ENCODE measurements around the gene YPEL3.
"Not testable (repeated sequence)": the region's sequence is repeated elsewhere in the genome, so short reads cannot be mapped to it uniquely, and the experiment has no call there.

YPEL3 gene
- total RNA-seq, result 39.6 to 48.3 reads per million in 2 donors

GRCh38 chr16:30096105-30096861 is at the start of gene YPEL3:
Gene YPEL3, minus strand, starts transcription at chr16:30096213. Its CDS starts 731 bp downstream, at chr16:30095482.
- peak; percentile 74 to 95 (median 85) for DNase-seq

GRCh38 chr16:30145657-30146056 is 49.6 kb upstream of the YPEL3 start:
- DNase-seq, result no peak

- DNase-seq, result no peak
Measured at GRCh38 chr16:30144917-30145316, 48.9 kb upstream of the YPEL3 start.

DNA sequence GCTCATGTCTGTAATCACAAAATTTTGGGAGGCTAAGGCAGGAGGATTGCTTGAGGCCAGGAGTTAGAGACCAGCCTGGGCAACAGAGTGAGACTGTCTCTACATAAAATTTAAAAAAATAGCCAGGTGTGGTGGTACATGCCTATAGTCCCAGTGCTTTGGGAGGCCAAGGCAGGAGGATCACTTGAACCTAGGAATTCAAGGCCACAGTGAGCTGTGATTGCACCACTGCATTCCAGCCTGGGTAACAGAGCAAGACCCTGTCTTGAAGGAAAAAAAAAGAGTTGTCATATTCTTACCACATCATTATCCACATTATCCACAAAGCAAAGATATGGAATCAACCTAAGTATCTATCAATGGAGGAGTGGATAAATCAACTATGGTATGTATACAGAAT is 48.0 kb upstream of the YPEL3 start:
- DNase-seq, result no peak

DNA sequence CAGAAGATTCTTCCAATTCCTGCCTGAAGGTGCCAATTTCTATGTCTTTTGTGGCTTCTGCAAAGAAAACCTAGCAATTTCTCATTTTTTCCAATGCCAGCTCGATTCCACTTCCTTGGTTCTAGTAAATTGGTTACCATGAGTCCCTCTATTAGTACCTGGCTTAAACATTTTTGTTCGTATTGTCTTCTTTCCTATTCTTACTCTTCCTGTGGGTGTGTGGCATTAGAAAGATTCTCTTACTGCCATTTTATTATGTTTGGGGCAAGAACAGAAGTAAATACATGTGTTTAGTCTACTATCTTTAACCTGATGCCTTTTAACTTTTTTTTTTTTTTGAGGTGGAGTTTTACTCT is 47.3 kb upstream of the YPEL3 start:
- DNase-seq, result no peak

- DNase-seq, result peak in 2 of 5 experiments; percentile 31 to 58
Measured at GRCh38 chr16:30142672-30143346, 46.8 kb upstream of the YPEL3 start.

DNA sequence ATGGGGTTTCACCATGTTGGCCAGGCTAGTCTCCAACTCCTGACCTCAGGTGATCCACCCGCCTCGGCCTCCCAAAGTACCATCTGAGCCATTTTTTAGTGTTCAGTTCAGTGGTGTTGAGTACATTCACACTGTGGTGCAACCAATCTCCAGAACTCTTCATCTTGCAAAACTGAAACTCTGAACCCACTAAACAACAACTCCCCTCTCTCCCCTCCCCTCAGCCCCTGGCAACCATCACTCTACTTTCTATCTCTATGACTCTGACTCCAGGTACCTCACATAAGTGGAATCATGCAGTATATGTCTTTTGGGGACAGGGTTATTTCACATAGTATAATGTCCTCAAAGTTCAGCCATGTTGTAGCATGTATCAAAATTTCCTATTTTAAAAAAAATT is 45.7 kb upstream of the YPEL3 start:
- peak in 1 of 5 experiments; percentile 49 for DNase-seq

DNA sequence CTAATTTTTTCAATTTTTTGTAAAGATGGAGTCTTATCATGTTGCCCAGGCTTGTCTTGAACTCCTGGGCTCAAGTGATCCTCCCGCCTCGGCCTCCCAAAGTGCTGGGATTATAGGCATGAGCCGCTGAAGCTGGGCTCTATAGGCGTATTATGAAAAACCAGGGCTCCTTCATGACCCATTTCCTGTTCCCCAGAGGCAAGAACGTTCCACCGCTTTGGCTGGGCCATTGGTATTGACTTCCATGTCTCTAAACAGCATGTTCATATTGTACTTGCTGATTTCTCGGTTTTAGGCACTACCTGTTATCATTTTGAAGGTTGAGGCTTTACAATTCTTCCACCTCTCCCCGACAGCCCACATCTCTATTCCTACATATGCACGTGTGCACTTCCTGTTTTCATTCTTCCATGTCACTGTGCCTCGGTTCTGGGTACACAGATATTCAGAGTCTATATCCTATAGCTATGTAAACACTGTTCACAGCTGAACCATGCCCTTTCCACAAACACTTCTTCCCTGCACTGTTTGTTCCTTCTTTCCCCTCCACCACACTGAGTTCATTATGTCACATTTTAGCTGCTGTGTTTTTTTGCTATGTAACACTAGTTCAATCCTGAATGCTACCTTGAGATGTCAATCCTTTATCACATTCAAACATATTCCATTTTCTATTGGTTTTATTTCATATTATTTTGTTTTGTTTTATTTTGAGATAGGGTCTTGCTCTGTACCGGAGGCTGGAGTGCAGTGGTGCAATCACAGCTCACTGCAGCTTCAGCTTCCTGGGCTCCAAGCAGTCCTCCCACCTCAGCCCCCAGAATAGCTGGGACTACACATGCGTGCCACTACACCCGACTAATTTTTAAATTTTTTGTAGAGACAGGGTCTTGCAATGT is 43.8 kb upstream of the YPEL3 start:
- no peak for DNase-seq

- no peak for DNase-seq
Measured at GRCh38 chr16:30137897-30138296, 41.9 kb upstream of the YPEL3 start.

- DNase-seq, result no peak
Measured at GRCh38 chr16:30136971-30137605, 41.1 kb upstream of the YPEL3 start.

DNA sequence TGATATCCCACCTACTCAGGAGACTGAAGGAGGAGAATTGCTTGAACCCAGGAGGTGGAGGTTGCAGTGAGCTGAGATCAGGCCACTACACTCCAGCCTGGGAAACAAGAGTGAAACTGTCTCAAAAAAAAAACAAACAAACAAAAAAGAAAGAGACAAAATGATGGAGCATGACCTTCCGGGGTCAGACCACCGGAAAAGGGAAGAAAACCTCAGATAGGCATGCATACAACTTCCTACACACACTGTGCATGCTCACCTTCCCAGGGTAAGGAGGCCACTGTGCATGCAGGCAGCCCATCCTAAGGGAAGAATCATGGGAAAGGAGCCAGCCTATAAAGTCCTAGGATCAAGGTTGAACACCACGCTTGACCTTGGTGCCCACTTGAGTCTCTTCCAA is 36.6 kb upstream of the YPEL3 start:
- no peak for DNase-seq

GRCh38 chr16:30131869-30132475 is 36.0 kb upstream of the YPEL3 start:
- no peak for DNase-seq

DNA sequence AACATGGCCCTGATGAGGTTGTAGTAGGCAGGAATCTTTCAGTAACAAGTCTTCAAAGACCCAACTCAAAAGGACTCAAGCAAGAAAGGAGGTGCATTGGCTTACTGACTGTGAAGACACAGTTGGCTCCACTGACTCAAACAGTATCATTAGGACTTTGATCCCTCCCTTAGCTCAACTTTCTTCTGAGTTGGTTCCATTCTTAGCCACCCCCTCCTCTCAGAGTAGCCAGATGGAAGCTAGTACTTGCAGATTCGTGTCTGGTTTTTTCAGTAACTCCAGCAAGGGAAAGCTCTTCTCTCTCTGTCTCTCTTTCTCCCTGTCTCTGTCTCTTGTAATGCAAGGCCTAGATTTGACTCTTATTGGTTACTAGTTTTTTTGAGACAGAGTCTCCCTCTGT is 32.0 kb upstream of the YPEL3 start:
- no peak for DNase-seq

DNA sequence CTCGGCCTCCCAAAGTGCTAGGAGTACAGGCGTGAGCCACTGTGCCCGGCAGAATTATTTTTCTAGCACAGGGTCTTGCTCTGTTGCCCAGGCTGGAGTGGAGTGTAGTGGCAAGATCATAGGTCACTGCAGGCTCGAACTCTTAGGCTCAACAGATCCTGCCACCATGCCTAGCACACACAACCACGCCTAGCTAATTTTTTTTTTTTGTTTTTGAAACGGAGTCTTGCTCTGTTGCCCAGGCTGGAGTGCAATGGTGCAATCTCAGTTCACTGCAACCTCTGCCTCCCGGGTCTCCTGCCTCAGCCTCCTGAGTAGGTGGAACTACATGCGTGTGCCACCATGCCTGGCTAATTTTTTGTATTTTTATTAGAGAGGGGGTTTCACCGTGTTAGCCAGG is 29.7 kb upstream of the YPEL3 start:
- DNase-seq, result not testable (repeated sequence)

- DNase-seq, result no peak
Measured at GRCh38 chr16:30124985-30125379, 29.0 kb upstream of the YPEL3 start.

DNA sequence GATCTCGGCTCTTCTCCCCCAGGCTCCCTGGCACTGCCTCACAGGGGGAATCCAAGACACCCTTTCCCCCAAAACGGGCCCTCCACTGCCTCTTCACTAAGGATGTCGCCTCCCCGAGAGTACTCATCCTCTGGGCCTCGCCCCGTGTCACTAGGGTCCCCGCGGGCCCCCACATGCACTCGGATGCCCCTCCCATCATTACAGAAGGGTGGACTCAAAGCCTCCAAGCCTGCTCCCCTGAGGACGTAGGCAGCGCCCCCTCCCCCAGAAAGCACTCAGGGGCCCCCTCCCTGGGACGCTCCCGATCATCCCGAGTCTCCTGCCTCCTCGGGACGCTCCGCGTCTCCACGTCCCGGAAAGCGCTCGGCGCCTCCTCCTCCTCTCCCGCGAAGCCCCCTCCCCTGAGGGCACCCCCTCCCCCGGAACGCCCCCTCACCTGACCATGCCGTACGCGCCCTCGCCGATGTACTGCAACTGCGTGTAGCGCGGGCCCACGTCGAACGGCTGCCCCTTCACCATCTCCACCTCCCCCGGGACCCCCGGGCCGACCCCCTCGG is 26.7 kb upstream of the YPEL3 start:
- DNase-seq, result peak in 1 of 5 experiments; percentile 33

DNA sequence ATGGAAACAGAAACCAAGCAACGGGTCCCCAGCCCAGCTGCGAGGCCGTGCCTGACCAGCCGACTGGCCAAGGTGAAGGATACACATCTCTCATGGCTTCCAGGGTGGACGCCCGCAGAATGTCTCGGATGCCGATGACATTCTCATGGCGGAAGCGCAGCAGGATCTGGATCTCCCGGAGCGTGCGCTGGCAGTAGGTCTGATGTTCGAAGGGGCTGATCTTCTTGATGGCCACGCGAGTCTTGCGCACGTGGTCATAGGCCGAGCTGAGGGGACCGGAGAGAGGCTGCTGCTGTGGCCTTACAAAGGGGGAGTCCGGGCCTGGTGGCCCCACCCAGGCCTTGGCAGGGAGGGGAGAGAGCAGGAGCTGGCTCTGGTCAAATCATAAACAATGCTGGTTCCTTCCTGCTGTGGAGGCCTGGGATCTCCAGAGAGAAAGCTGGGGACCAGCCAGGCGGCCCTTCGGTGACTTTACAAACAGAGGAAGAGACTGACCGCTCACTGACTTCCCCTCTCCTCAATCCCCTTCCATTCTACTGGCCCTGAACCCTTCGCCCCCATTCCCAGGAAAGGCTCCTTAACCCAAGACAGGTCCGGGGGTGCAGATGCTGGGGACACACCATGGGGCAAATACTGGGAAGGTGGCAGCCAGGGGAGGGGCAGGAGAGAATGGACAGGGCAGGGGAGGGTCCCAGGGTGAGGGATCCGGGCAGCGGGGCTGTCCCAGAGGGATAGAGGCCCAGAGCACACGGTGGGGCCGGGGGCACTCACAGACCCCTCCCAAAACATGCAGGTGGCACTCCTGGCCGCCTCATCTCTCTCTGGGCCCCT is 25.9 kb upstream of the YPEL3 start:
- no peak for DNase-seq

GRCh38 chr16:30120340-30121105 is 24.5 kb upstream of the YPEL3 start:
- no peak for DNase-seq

- DNase-seq, result no peak
Measured at GRCh38 chr16:30119428-30119827, 23.4 kb upstream of the YPEL3 start.

GRCh38 chr16:30117768-30118167 is 21.8 kb upstream of the YPEL3 start:
- DNase-seq, result no peak
